GM19240 (cell line): ENCODE results near the gene STPG2.

ENCODE experiments used
- DNase-seq: peaks from one replicate; pipeline ENCODE4 v3.0.0; 2011; ENCODE audit warnings: low spot score; ENCODE audit not compliant: insufficient read length

Gene STPG2

GRCh38 chr4:98143001-98143899, at the start of gene STPG2:
TSS of gene STPG2 (minus strand) at chr4:98143476.
- DNase-seq: peak; percentile 73

- DNase-seq: no peak
Measured at GRCh38 chr4:98185279-98185678, 42.0 kb upstream of the STPG2 start.

- no peak for DNase-seq
Measured at GRCh38 chr4:98181809-98182208, 38.5 kb upstream of the STPG2 start.

DNA sequence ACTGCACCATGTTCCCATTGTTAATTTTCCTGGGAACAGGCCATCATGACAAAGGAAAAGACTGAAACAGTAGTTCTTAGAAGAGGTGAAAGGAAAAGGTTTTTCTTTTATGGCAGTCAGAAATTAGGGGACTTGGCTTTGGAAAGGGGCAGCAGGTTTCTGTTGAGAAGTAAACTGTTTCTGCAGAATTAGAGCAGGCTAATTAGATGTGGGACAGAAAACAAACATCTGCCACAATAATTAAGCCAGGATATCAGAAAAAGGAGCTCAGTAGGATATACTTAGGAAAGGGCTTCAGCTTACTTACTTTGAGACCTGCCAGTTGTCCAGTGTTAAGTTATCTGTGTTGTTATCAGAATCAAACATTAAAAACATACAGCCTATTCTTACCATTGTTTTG, 36.7 kb upstream of the STPG2 start:
- DNase-seq: no peak

GRCh38 chr4:98176531-98176930, 33.3 kb upstream of the STPG2 start:
- DNase-seq: no peak

DNA sequence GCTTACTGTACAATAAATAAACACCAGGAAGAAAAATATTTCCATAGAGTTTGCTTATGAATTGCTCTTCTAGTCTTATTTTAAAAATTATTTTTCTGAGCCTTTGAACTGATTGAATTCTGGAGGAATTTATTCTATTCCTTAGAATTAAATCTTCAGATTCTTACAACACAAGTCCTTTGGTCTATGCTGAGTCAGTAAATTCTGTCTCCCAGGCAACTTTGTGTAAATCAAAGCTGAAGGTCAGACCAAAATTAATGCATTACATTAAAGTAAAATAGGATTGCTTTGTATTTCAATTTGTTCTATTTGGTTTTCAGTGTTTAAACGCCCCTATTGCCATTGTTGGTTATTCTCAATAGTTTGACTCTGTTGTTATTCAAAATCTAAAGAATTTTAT, 26.8 kb upstream of the STPG2 start:
- no peak for DNase-seq

GRCh38 chr4:98166731-98167041, 23.4 kb upstream of the STPG2 start:
- DNase-seq: no peak

GRCh38 chr4:98166025-98166730, 22.9 kb upstream of the STPG2 start:
- no peak for DNase-seq

DNA sequence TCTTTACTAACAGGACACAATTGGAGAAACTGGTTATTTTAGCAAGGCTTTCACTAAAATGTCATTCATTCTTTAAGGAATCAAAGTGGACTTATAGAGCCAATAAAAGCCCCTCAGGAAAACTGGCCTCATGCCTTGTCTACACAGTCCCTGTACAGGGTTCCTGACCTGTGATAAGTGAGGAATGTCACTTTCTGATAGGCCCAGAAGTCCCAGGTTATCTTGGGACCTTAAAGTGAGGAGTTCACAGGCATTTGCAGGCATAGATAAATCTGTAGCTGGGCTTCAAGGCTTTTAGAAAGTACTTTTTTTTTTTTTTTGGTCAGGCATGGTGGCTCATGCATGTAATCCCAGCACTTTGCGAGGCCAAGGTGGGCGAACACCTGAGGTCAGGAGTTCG, 19.4 kb upstream of the STPG2 start:
- DNase-seq: no peak

DNA sequence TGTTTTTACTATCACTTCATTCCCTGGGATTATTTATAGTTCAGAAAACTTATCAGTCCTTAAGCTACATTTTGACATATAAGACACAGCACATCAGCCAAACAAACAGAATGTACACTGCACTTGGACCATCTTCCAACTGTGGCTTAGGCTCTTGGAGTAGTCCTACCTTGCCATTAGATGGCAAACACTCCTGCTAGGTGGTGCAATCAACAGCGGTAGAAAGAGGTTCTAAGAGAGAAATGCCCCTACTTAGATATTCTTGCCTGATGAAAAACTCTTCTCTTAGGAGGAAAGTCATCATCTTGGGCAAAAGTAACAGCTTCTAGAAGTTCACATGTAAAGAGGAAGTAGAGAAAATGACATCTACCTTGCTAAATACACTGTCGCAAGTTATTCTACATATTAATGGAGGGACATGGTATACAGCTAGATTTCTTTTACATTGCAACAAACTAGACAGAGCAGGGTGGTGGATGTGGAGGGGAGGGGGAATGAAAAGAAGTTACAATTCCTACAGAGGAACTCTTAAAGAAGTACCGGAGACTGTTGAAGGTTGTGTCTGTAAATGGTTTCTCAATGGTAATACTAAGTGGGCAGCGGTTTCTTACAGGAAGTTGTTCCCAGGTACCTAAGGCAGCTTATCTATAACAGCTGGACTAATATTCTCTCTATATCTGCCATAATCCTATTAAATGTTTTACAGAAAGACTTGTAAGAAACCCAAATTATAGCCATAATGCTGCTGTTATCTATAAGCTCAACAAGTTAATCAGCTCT, 8.1 kb upstream of the STPG2 start:
- no peak for DNase-seq

DNA sequence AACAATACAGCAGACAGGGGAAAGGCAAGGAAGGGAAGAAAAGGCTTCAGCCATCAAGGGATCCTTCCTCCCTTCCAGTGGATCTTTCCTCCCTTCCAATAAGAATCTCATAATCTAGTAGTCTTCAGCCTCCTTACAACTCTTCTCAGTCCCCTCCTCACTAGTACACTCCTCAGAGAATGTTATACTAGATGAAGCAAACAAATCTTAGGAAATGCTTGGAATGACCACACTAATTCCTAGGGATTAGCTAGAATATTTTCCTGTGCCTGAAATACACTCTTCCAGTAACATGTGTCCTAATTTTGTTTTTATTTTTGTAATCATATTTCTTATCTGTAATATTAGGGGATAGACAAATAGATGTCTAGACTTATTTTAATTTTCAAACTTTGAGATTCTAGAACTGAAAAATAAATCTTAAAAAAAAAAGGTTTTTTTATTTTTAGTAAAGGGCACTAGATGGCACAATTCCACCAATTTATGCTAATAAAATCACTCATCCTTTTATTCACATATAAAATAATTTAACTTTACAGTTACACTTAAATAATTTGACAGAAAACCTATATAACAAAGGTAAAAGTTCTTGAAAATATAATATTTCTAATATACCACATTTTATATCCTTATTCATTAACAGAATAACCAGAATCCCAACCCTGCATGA, 7.0 kb upstream of the STPG2 start:
- no peak for DNase-seq

GRCh38 chr4:98148856-98149255, 5.6 kb upstream of the STPG2 start:
- DNase-seq: no peak

- DNase-seq: no peak
Measured at GRCh38 chr4:98126141-98126540, 17.1 kb downstream of the STPG2 start.

DNA sequence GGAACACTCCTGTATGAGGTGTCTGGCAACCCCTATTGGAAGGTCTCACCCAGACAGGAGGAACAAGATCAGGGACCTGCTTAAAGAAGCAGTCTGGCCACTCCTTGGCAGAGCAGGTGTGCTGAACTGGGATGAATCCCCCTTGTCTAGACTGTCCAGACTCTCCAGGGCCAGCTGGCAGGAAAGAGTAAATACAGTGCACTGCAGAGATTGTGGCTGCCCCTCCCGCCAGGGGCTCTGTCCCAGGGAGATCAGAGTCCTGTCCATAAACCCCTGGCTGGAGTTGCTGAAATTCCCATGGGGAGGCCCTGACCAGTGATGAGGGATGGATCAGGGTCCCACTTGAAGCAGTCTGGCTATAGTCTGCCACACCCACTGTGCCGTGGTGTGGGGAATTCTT, 17.7 kb downstream of the STPG2 start:
- no peak for DNase-seq

DNA sequence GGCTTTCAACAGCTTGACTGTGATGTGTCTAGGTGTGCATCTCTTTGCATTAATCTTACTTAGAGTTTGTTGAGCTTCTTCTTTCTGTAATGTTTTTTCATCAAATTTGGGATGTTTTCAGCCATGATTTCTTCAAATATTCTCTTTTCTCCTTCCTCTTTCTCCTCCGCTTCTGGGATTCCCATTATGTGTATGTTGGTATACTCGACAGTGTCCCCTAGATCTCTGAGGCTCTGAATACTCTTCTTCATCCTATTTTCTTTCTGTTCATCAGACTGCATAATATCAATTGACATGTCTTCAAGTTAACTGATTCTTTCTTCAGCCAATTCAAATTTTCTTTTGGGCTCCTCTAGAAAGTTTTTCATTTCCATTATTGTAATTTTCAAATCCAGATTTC, 25.9 kb downstream of the STPG2 start:
- no peak for DNase-seq

DNA sequence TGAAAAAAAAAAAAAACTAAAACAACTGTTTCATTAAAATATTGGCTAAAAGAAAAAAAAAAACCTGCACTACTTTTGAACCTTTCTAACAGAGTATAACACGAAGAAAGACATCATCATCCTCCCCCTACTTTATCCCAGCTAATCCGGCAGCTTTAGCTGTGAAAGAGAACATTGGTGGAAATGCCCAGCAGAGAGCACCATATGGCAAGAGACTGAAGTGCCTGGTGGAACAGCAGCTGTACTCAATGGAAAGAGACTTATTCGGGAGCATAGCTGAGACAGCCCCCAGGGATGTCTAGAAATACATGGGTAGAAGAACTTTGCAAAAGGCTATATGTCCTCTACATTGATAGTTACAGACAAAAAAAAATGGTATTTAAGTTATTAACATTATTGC, 30.3 kb downstream of the STPG2 start:
- no peak for DNase-seq

GRCh38 chr4:98110929-98111328, 32.3 kb downstream of the STPG2 start:
- no peak for DNase-seq

DNA sequence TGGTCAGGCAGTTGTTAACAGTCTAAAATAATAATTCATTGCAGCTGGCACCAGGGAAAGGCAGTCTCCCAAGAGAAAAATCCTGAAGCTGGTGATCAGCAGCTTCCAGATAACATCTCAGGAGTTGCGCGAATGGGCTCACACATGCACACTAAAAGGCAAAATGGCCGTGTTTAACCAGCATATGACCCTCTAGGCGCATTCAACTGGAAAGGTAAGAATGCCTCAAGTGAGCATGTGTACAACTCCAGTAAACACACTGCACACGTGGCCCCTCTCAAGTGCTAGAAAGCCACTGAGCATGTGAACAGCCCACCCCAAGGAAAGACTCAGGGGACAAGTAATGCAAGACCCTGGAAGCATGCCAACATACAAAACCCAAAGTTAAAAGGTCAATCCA, 33.1 kb downstream of the STPG2 start:
- no peak for DNase-seq

GRCh38 chr4:98102660-98103059, 40.6 kb downstream of the STPG2 start:
- DNase-seq: no peak

- no peak for DNase-seq
Measured at GRCh38 chr4:98101988-98102387, 41.3 kb downstream of the STPG2 start.

DNA sequence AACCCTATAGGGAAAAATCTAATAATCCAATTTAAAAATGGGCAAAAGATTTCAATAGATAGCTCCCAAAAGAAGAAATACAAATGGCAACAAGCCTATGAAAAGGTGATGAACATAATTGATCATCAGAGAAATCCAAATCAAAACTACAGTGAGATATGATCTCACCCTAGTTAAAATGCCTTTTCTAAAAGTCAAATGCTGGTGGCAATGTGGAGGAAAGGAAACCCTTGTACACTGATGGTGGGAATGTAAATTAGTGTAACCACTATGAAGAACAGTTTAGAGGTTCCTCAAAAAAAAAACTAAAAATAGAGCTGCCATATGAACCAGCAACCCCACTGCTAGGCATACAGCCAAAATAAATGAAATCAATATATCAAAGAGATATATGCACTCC, 44.5 kb downstream of the STPG2 start:
- no peak for DNase-seq

- no peak for DNase-seq
Measured at GRCh38 chr4:98094118-98094517, 49.2 kb downstream of the STPG2 start.
